WTC11 (cell line): ENCODE data around the gene PLXNB2.

ENCODE experiments used
- AFF4 ChIP-seq: sonication (generic); formaldehyde crosslinking; IDR thresholded peaks from 2 replicates; pipeline ENCODE4 v1.8.1; 2023; ENCODE audit warnings: mild to moderate bottlenecking, missing genetic modification reagents, borderline replicate concordance
- CREB1 ChIP-seq: sonication (generic); formaldehyde crosslinking; IDR thresholded peaks from 2 replicates; pipeline ENCODE4 v1.8.0; 2023; ENCODE audit warnings: mild to moderate bottlenecking, missing genetic modification reagents
- CTCF ChIP-seq: fragments of 200-600 bp; IDR thresholded peaks from 2 replicates; pipeline ENCODE4 v1.8.0; 2022; ENCODE audit warnings: antibody characterized with exemption
- ELF4 ChIP-seq: sonication (generic); formaldehyde crosslinking; IDR thresholded peaks from 2 replicates; pipeline ENCODE4 v1.8.1; 2022; ENCODE audit warnings: low read depth, mild to moderate bottlenecking, moderate library complexity, missing genetic modification reagents
- FOXJ3 ChIP-seq: sonication (generic); formaldehyde crosslinking; IDR thresholded peaks from 2 replicates; pipeline ENCODE4 v1.9.0; 2021; ENCODE audit warnings: missing genetic modification reagents, mild to moderate bottlenecking, borderline replicate concordance
- GRHL2 ChIP-seq: fragments of 250-450 bp; sonication (Bioruptor Pico); IDR thresholded peaks from 2 replicates; pipeline ENCODE4 v1.8.0; 2022; ENCODE audit warnings: mild to moderate bottlenecking, moderate library complexity; ENCODE audit not compliant: insufficient replicate concordance, severe bottlenecking
- NR2C2 ChIP-seq: sonication (generic); formaldehyde crosslinking; IDR thresholded peaks from 2 replicates; pipeline ENCODE4 v1.8.0; 2022; ENCODE audit warnings: mild to moderate bottlenecking, missing genetic modification reagents
- PRRX2 ChIP-seq: fragments of 250-450 bp; sonication (Bioruptor Pico); IDR thresholded peaks from 2 replicates; pipeline ENCODE4 v1.8.0; 2021; ENCODE audit warnings: mild to moderate bottlenecking
- TEAD4 ChIP-seq: sonication (generic); formaldehyde crosslinking; IDR thresholded peaks from 2 replicates; pipeline ENCODE4 v1.8.0; 2022; ENCODE audit warnings: mild to moderate bottlenecking, missing genetic modification reagents
- TP53 ChIP-seq: sonication (generic); formaldehyde crosslinking; IDR thresholded peaks from 2 replicates; pipeline ENCODE4 v1.8.1; 2023; ENCODE audit warnings: mild to moderate bottlenecking, missing genetic modification reagents
- ZNF232 ChIP-seq: sonication (generic); formaldehyde crosslinking; IDR thresholded peaks from 2 replicates; pipeline ENCODE4 v1.8.0; 2022; ENCODE audit warnings: mild to moderate bottlenecking, missing genetic modification reagents
- TF ChIP-seq, protein P1 (sequence below): sonication (generic); formaldehyde crosslinking; IDR thresholded peaks from 2 replicates; pipeline ENCODE4 v1.8.1; 2023; ENCODE audit warnings: mild to moderate bottlenecking, missing genetic modification reagents

DNA sequence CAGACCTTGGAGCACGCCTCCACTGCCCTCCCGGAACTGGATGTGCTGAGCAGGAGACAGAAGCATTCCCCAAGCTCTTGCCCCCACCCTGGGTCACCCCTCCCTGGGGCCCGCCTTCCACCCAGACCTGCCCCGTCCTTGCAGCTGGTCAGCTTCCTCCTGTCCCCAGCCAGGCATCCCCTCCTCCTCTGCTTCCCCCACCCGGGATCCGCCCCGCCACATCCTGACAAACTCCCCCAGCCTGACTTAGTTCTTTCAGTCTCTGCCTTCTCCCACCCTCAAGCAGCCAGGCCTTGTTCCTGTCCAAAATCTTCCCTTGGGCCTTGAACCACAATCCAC, 1.1 kb upstream of the PLXNB2 start:
- TF ChIP-seq PRRX2 (CRISPR knock-in tag) (no peak), CTCF (no peak), ELF4 (CRISPR knock-in tag) (no peak), FOXJ3 (CRISPR knock-in tag) (no peak), NR2C2 (CRISPR knock-in tag) (no peak), ZNF232 (no peak), CREB1 (CRISPR knock-in tag) (no peak), GRHL2 (CRISPR knock-in tag) (no peak), AFF4 (CRISPR knock-in tag) (no peak), TEAD4 (CRISPR knock-in tag) (no peak), TP53 (CRISPR knock-in tag) (no peak)
- TF ChIP-seq, protein P1, sequence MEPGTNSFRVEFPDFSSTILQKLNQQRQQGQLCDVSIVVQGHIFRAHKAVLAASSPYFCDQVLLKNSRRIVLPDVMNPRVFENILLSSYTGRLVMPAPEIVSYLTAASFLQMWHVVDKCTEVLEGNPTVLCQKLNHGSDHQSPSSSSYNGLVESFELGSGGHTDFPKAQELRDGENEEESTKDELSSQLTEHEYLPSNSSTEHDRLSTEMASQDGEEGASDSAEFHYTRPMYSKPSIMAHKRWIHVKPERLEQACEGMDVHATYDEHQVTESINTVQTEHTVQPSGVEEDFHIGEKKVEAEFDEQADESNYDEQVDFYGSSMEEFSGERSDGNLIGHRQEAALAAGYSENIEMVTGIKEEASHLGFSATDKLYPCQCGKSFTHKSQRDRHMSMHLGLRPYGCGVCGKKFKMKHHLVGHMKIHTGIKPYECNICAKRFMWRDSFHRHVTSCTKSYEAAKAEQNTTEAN (CRISPR knock-in tag), result no peak
